IMR-90 (cell line): ENCODE results near the gene FAF1. TPM values are rescaled to one million over a fixed set of nuclear protein-coding genes. Genes with fewer than 3 reads are reported as not detected.

Experiments
- ATAC-seq: fragments of 200-7000 bp; cut with Tn5 transposase; 2 replicates; pipeline ENCODE4 v1.9.1; 2020; ENCODE audit warnings: low read depth, mild to moderate bottlenecking, moderate library complexity
- BruUV-seq: library from RNA; stranded (reverse); fragments of 400-500 nt; replicated peaks from 2 replicates; lab custom pipeline; 2021; lab: Mats Ljungman, UMichigan
- CTCF ChIA-PET: fragments of 300-600 bp; formaldehyde crosslinking; extraction: SDS; loops from one replicate; lab custom pipeline; 2021; ENCODE audit warnings: antibody characterized with exemption; lab: Yijun Ruan, JAX
- POLR2A ChIA-PET: fragments of 300-600 bp; sonication (Branson Sonifier 250); formaldehyde crosslinking; loops from one replicate; lab custom pipeline; 2022; ENCODE audit warnings: antibody characterized with exemption; ENCODE audit not compliant: unreplicated experiment; lab: Charles Lee
- DNase-seq: peaks from one replicate; pipeline ENCODE4 v3.0.0; 2013
- H2AFZ ChIP-seq: replicated peaks from 2 replicates; pipeline ENCODE3; 2013; ENCODE audit warnings: low read length, mild to moderate bottlenecking; ENCODE audit not compliant: poor library complexity
- H2AK5ac ChIP-seq: 2 replicates; pipeline ENCODE4 v1.6.1; 2013; ENCODE audit warnings: low read depth, low read length, inconsistent platforms
- H2AK9ac ChIP-seq: replicated peaks from 2 replicates; pipeline ENCODE3; 2013; ENCODE audit warnings: mild to moderate bottlenecking, low read depth, low read length, moderate library complexity; ENCODE audit not compliant: poor library complexity
- H2BK120ac ChIP-seq: 2 replicates; pipeline ENCODE4 v1.6.1; 2013; ENCODE audit warnings: low read depth, low read length, inconsistent platforms
- H2BK15ac ChIP-seq: 3 replicates; pipeline ENCODE4 v1.6.1; 2013; ENCODE audit warnings: low read depth, low read length, inconsistent platforms
- H2BK20ac ChIP-seq: 2 replicates; pipeline ENCODE4 v1.6.1; 2013; ENCODE audit warnings: low read depth, mild to moderate bottlenecking, inconsistent platforms, low read length, moderate library complexity
- H2BK5ac ChIP-seq: 2 replicates; pipeline ENCODE4 v1.6.1; 2013; ENCODE audit warnings: mild to moderate bottlenecking, low read depth, low read length, inconsistent platforms; ENCODE audit not compliant: poor library complexity, severe bottlenecking
- H3K14ac ChIP-seq: replicated peaks from 2 replicates; pipeline ENCODE4 v1.6.1; 2013; ENCODE audit warnings: low read depth, low read length, inconsistent platforms
- H3K18ac ChIP-seq: 2 replicates; pipeline ENCODE4 v1.6.1; 2013; ENCODE audit warnings: low read depth, low read length, control low read depth
- H3K23ac ChIP-seq: 2 replicates; pipeline ENCODE4 v1.6.1; 2013; ENCODE audit warnings: low read depth, low read length, inconsistent platforms
- H3K27ac ChIP-seq: 2 replicates; pipeline ENCODE4 v1.5.1; 2013; ENCODE audit warnings: mild to moderate bottlenecking, control low read depth, low read length; ENCODE audit not compliant: insufficient read depth
- H3K27me3 ChIP-seq: 2 replicates; pipeline ENCODE4 v1.6.1; 2013; ENCODE audit warnings: low read length; ENCODE audit not compliant: control insufficient read depth, insufficient read depth
- H3K36me3 ChIP-seq: 2 replicates; pipeline ENCODE4 v1.6.1; 2013; ENCODE audit warnings: low read length, mixed read lengths; ENCODE audit not compliant: control insufficient read depth, insufficient read depth
- H3K4ac ChIP-seq: 2 replicates; pipeline ENCODE4 v1.6.1; 2013; ENCODE audit warnings: low read depth, low read length, inconsistent platforms
- H3K4me1 ChIP-seq: 2 replicates; pipeline ENCODE4 v1.6.1; 2013; ENCODE audit warnings: low read length, mixed read lengths; ENCODE audit not compliant: control insufficient read depth, insufficient read depth
- H3K4me2 ChIP-seq: 2 replicates; pipeline ENCODE4 v1.6.1; 2013; ENCODE audit warnings: low read depth, mild to moderate bottlenecking, control low read depth, low read length, moderate library complexity
- H3K4me3 ChIP-seq: 2 replicates; pipeline ENCODE4 v1.5.1; 2013; ENCODE audit warnings: low read depth, mild to moderate bottlenecking, control low read depth, low read length, moderate library complexity; ENCODE audit not compliant: insufficient read depth
- H3K56ac ChIP-seq: 2 replicates; pipeline ENCODE4 v1.6.1; 2013; ENCODE audit warnings: low read length, inconsistent platforms; ENCODE audit not compliant: insufficient read depth; ENCODE audit errors: extremely low read depth
- H3K79me1 ChIP-seq, 2 experiments: 2 replicates each; pipeline ENCODE4 v1.6.1; 2013; ENCODE audit warnings: low read length in 2 of 2, inconsistent platforms in 1 of 2, low read depth in 1 of 2
- H3K9ac ChIP-seq: 2 replicates; pipeline ENCODE4 v1.6.1; 2013; ENCODE audit warnings: low read depth, low read length, control low read depth
- H3K9me1 ChIP-seq: 2 replicates; pipeline ENCODE4 v1.6.1; 2013; ENCODE audit warnings: low read length, inconsistent platforms; ENCODE audit not compliant: insufficient read depth
- H3K9me3 ChIP-seq: 2 replicates; pipeline ENCODE4 v1.6.1; 2013; ENCODE audit warnings: low read length; ENCODE audit not compliant: control insufficient read depth, insufficient read depth
- H4K20me1 ChIP-seq: 2 replicates; pipeline ENCODE4 v1.6.1; 2013; ENCODE audit warnings: low read length, inconsistent platforms; ENCODE audit not compliant: insufficient read depth
- H4K5ac ChIP-seq: 2 replicates; pipeline ENCODE4 v1.6.1; 2013; ENCODE audit warnings: mild to moderate bottlenecking, low read depth, low read length, control low read depth
- H4K8ac ChIP-seq, 2 experiments: 2 replicates each; pipeline ENCODE4 v1.6.1; 2013; ENCODE audit warnings: low read depth in 2 of 2, low read length in 2 of 2, control low read depth in 1 of 2, inconsistent platforms in 1 of 2
- H4K91ac ChIP-seq: 2 replicates; pipeline ENCODE4 v1.6.1; 2013; ENCODE audit warnings: low read depth, low read length, inconsistent platforms; ENCODE audit not compliant: insufficient read depth
- CHD1 ChIP-seq: IDR thresholded peaks from 2 replicates; pipeline ENCODE4 v1.6.1; 2012; ENCODE audit warnings: low read depth, low read length, improper control_type of control experiment
- ELK1 ChIP-seq: fragments of 150-350 bp; IDR thresholded peaks from 2 replicates; pipeline ENCODE4 v1.6.1; 2016; ENCODE audit warnings: low read depth, mild to moderate bottlenecking, low read length, moderate library complexity, borderline replicate concordance
- FOS ChIP-seq: fragments of 150-350 bp; IDR thresholded peaks from 2 replicates; pipeline ENCODE4 v1.6.1; 2016; ENCODE audit warnings: low read depth, low read length
- MAZ ChIP-seq: IDR thresholded peaks from 2 replicates; pipeline ENCODE4 v1.6.1; 2012; ENCODE audit warnings: low read depth, mild to moderate bottlenecking, low read length, improper control_type of control experiment, moderate library complexity, borderline replicate concordance
- MXI1 ChIP-seq: IDR thresholded peaks from 2 replicates; pipeline ENCODE4 v1.6.1; 2012; ENCODE audit warnings: low read depth, mild to moderate bottlenecking, low read length, moderate library complexity, borderline replicate concordance
- POLR2A ChIP-seq: IDR thresholded peaks from 2 replicates; pipeline ENCODE4 v1.6.1; 2012; ENCODE audit warnings: mild to moderate bottlenecking, low read depth, low read length
- RCOR1 ChIP-seq: IDR thresholded peaks from 2 replicates; pipeline ENCODE4 v1.6.1; 2012; ENCODE audit warnings: mild to moderate bottlenecking, low read length, improper control_type of control experiment; ENCODE audit not compliant: insufficient replicate concordance
- RFX5 ChIP-seq: IDR thresholded peaks from 2 replicates; pipeline ENCODE4 v1.8.0; 2012; ENCODE audit warnings: low read depth, mild to moderate bottlenecking, low read length, moderate library complexity
- SMC3 ChIP-seq: fragments of 150-350 bp; IDR thresholded peaks from 2 replicates; pipeline ENCODE4 v1.6.1; 2016; ENCODE audit warnings: low read depth, mild to moderate bottlenecking, antibody characterized with exemption, low read length, moderate library complexity
- WGBS, 2 experiments: methylation state at CpG; one replicate each; pipeline versions ENCODE4 v1.1.5 to v1.1.7; 2013; ENCODE audit warnings: missing lambda C conversion rate in 2 of 2; ENCODE audit not compliant: insufficient read length in 1 of 2; ENCODE audit errors: extremely low coverage in 2 of 2; 5-methylcytosine and 5-hydroxymethylcytosine counted together
- dilution Hi-C: fragments of 300-500 bp; cut with HindIII; formaldehyde crosslinking; loops from one replicate; pipeline ENCODE4 v1.14.3; 2018; ENCODE audit warnings: low sequenced_read_pairs; ENCODE audit not compliant: unreplicated experiment
- in situ Hi-C: fragments of 300-500 bp; cut with MboI; formaldehyde crosslinking; loops from 3 replicates; pipeline ENCODE4 v1.14.3; 2019; ENCODE audit warnings: low sequenced_read_pairs, inconsistent platforms, mixed read lengths
- intact Hi-C: fragments of 100-400 bp; cut with micrococcal nuclease; formaldehyde crosslinking; loops from 2 replicates; pipeline ENCODE4 v1.10.0; 2022
- polyA plus RNA-seq, 3 experiments: library from polyadenylated mRNA; depleted of rRNA; stranded (reverse); fragments of >200 nt; gene quantifications; 2 replicates each; pipeline ENCODE4 v1.2.3, GENCODE V29; 2012; ENCODE audit warnings: low replicate concordance in 1 of 3
- total RNA-seq: library from RNA; depleted of rRNA; stranded (reverse); fragments of >200 nt; gene quantifications from 2 replicates; pipeline ENCODE4 v1.2.3, GENCODE V29; 2012

The FAF1 gene
- total and polyA plus RNA-seq, 2 of the 4 experiments (the other 2 are of a cell fraction), result 18.8 to 72.9 TPM

- H4K91ac ChIP-seq, result no peak overlapping the region
- H2BK120ac ChIP-seq, result no peak overlapping the region
- no peak overlapping the region for H2AK9ac ChIP-seq
- POLR2A ChIA-PET, result no interaction called here
- no peak overlapping the region for H3K18ac ChIP-seq
- no peak overlapping the region for H3K9ac ChIP-seq
- no peaks in the 10 kb centered on the region; the same call in 1 of the 2 replicates for H3K36me3 ChIP-seq
- H2AFZ ChIP-seq, result no peak overlapping the region
- no peak for TF ChIP-seq ELK1
- TF ChIP-seq RFX5, result no peak
- no peak for TF ChIP-seq POLR2A
- TF ChIP-seq FOS, result no peak
- TF ChIP-seq SMC3, result no peak
- TF ChIP-seq RCOR1, result no peak
- TF ChIP-seq MXI1, result no peak
- TF ChIP-seq MAZ, result no peak
- TF ChIP-seq CHD1, result no peak
- peak overlapping the region in 1 of 2 experiments; percentile 53; a peak in 1 of 4 replicates for H4K8ac ChIP-seq
- no peak overlapping the region for H2BK15ac ChIP-seq
- no peak overlapping the region for H3K4ac ChIP-seq
- peak overlapping the region; percentile 76 for H3K4me2 ChIP-seq
- no peak overlapping the region for H3K56ac ChIP-seq
- peaks cover 6% of the 10 kb centered on the region; the same call in 1 of the 2 replicates for H3K4me1 ChIP-seq
- CTCF ChIA-PET, result interaction anchor here (0.8 to 1.2 kb wide), 2 partner anchors 217 to 220 kb away, joined by 3 to 4 read pairs; no protein-coding TSS in a partner anchor
- no peak overlapping the region for H2BK20ac ChIP-seq
- H2BK5ac ChIP-seq, result peak overlapping the region; percentile 38
- H3K23ac ChIP-seq, result no peak overlapping the region
- intact Hi-C loops, result loop anchor here (10.0 kb wide), 1 partner anchor 323 kb away; no protein-coding TSS in a partner anchor
- ATAC-seq (no peak), DNase-seq (no peak)
- no peak overlapping the region for H4K5ac ChIP-seq
- H3K27me3 ChIP-seq, result no peaks in the 10 kb centered on the region
- in situ Hi-C loops, result no loop called here
- no peaks in the 10 kb centered on the region; the same call in none of the 2 replicates for H4K20me1 ChIP-seq
- peaks cover 2% of the 10 kb centered on the region; the same call in 1 of the 2 replicates for H3K9me1 ChIP-seq
- dilution Hi-C loops, result no loop called here
- WGBS, 2 experiments, result no CpG with 5 or more reads among the region's 6 CpGs
- H2AK5ac ChIP-seq, result no peak overlapping the region
- H3K79me1 ChIP-seq, result peaks cover 3 to 16% of the 10 kb centered on the region in 2 experiments; a peak in 3 of 4 replicates
- no TSS peak for BruUV-seq
- H3K4me3 ChIP-seq, result no peak overlapping the region
- H3K9me3 ChIP-seq, result no peaks in the 10 kb centered on the region
- no peak overlapping the region for H3K27ac ChIP-seq
- H3K14ac ChIP-seq, result no peak overlapping the region
Observed at GRCh38 chr1:50971748-50972305, 11.8 kb upstream of the FAF1 start.
